AG04450 (cell line): ENCODE data around the gene NIPAL3. TPM values are rescaled to one million over a fixed set of nuclear protein-coding genes. Genes with fewer than 3 reads are reported as not detected.

Experiments
- CTCF ChIA-PET: fragments of 300-600, 350-600 bp; formaldehyde crosslinking; extraction: SDS; loops from one replicate; lab custom pipeline; 2022; ENCODE audit warnings: antibody characterized with exemption, inconsistent platforms; lab: Charles Lee
- POLR2A ChIA-PET: fragments of 350-600 bp; formaldehyde crosslinking; extraction: SDS; loops from one replicate; lab custom pipeline; 2021; ENCODE audit warnings: antibody characterized with exemption, inconsistent platforms; lab: Yijun Ruan, JAX
- DNase-seq: peaks from one replicate; pipeline ENCODE4 v3.0.0-alpha.2; 2011; ENCODE audit warnings: low read depth, low spot score
- H3K27ac ChIP-seq: one replicate; pipeline ENCODE4 v1.5.1; 2012; ENCODE audit warnings: low read depth, low read length, control low read depth
- H3K27me3 ChIP-seq: one replicate; pipeline ENCODE4 v1.6.0; 2012; ENCODE audit warnings: low read length; ENCODE audit not compliant: control insufficient read depth, insufficient read depth
- H3K4me3 ChIP-seq: 2 replicates; pipeline ENCODE4 v1.5.1; 2011; ENCODE audit warnings: mild to moderate bottlenecking, low read depth, low read length, control low read depth
- H3K9me3 ChIP-seq: 2 replicates; pipeline ENCODE4 v1.5.1; 2012; ENCODE audit warnings: low read length; ENCODE audit not compliant: control insufficient read depth, insufficient read depth
- polyA plus RNA-seq: library from polyadenylated mRNA; depleted of rRNA; stranded (reverse); fragments of >200 nt; gene quantifications from 2 replicates; pipeline ENCODE4 v1.2.3, GENCODE V29; 2011
- TF ChIP-seq, protein P1 (sequence below): IDR thresholded peaks from 2 replicates; pipeline ENCODE4 v1.5.1; 2011; ENCODE audit warnings: low read depth, low read length, control low read depth, inconsistent platforms

The NIPAL3 gene
- polyA plus RNA-seq, 1 experiment, result 46.5 TPM

DNA sequence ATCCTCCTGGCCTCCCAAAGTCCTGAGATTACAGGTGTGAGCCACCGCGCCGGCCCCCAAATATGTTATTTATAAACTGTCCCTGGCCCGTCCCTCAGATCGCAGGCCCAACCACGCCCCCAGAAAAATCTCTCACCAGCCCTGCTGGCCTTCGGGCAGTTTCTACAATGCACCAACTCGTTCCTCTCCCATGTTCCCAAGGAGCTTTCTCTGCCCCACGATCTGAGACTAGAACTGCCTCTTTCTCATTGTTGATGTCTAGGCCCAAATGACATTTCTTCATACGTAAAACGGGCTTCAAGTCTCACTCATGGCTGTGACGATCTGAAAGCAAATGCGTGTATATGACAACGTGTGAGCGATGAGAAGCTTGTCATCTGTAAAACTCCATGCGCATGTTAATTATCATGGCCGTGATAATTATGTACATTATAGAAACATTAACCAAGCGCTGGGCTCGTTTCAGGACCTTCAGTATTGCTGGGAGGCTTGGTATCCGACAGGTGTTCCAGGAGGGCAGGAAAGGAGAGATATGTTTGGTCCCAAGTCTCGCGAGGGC is 748 bp upstream of the NIPAL3 start:
- no peak for DNase-seq
- TF ChIP-seq, protein P1, sequence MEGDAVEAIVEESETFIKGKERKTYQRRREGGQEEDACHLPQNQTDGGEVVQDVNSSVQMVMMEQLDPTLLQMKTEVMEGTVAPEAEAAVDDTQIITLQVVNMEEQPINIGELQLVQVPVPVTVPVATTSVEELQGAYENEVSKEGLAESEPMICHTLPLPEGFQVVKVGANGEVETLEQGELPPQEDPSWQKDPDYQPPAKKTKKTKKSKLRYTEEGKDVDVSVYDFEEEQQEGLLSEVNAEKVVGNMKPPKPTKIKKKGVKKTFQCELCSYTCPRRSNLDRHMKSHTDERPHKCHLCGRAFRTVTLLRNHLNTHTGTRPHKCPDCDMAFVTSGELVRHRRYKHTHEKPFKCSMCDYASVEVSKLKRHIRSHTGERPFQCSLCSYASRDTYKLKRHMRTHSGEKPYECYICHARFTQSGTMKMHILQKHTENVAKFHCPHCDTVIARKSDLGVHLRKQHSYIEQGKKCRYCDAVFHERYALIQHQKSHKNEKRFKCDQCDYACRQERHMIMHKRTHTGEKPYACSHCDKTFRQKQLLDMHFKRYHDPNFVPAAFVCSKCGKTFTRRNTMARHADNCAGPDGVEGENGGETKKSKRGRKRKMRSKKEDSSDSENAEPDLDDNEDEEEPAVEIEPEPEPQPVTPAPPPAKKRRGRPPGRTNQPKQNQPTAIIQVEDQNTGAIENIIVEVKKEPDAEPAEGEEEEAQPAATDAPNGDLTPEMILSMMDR, result no peak
- CTCF ChIA-PET, result interaction anchor here (0.8 to 3.1 kb wide), 9 partner anchors 12 to 265 kb away, joined by 3 to 14 read pairs (median 9); no protein-coding TSS in a partner anchor
- no peaks in the 10 kb centered on the region for H3K27me3 ChIP-seq
- H3K4me3 ChIP-seq, result no peak overlapping the region; the same call in 1 of the 2 replicates
- POLR2A ChIA-PET, result interaction anchor here (0.6 to 1.1 kb wide), 3 partner anchors 14 to 729 kb away, joined by 3 read pairs; partner anchors contain the start of gene RCAN3
- H3K9me3 ChIP-seq, result no peaks in the 10 kb centered on the region; the same call in 1 of the 2 replicates
- H3K27ac ChIP-seq, result peak overlapping the region; percentile 11

DNA sequence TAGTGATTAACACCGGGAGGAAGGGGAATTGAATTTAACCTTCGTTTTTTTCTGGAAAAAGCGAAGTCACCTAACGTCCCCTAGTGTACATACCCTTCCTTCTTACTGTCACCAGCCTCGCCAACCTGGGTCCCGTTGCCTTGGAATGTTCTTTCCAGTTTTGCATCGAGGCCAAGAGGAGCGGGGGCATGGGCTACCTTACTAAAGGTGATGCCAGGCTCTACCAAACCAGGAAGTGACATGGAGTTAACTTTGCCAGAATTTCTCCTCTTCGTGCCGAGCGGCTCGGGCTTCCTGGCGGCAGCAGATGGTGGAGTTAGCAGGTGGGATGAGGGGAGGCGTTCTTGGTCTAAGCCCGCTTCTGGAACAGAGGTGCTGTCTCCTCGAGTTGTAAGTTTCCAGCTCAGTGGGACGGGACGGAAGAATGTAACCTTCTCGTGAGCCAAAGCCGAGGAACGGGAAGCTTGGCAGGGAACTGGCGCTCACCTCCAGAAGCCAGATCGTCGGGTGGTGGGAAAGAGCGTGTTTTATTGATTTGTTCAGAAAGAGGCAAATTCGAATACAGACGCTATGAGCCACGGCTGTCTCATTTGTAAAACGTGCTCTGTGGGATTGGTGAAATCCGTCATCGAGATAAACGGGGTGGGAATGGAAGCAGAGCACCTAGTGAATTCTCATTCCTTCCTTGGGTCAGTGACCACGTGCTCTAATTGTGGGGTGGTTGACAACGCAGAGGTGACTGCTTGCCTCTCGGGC is 486 bp downstream of the NIPAL3 start:
- POLR2A ChIA-PET, result interaction anchor here (0.6 to 1.6 kb wide), 9 partner anchors 15 to 1072 kb away, joined by 3 to 7 read pairs (median 4); partner anchors contain the start of genes HNRNPR and RCAN3
- Histone ChIP-seq H3K27ac (peak overlapping the region; percentile 94), H3K27me3 (no peaks in the 10 kb centered on the region), H3K4me3 (peak overlapping the region; percentile 94), H3K9me3 (no peaks in the 10 kb centered on the region; the same call in 1 of the 2 replicates)
- TF ChIP-seq, protein P1, result no peak
- CTCF ChIA-PET, result interaction anchor here (0.8 to 3.1 kb wide), 12 partner anchors 13 to 266 kb away, joined by 3 to 14 read pairs (median 8); no protein-coding TSS in a partner anchor
- DNase-seq, result no peak

DNA sequence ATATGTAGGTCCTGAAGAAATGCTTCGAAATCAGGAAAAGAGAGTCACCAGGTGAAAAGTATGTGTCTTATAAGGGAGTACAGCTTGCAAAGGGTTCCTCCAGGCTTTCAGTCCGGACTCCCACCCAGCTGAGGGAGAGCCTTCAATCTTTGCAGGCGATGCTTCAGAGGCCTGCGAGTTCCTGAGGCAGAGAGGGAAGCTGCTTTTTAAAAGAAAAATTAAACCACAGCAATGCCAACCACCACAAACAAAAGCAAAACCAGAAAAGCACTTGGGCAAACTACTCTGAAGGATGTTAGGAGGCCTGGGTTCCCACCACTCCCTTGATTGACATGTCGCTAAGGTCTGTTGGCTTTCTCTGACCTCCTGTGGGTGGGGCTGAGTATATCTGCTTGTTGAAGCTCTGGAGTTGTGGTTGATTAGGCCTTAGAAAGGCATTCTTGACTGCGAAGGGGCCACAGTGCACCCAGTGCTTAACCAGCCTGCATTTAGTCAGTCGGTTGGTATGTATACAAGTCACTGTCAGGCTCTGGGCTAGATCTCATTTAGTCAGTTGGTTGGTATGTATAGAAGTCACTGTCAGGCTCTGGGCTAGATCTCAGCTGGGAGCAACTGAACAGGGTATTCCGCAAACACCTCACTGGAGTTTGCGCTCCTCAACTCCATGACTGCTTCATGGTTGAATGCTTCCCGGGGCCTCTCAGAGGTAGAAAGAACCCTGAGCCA is 1.2 kb downstream of the NIPAL3 start:
- Histone ChIP-seq H3K27ac (peak overlapping the region; percentile 94), H3K9me3 (no peaks in the 10 kb centered on the region; the same call in 1 of the 2 replicates), H3K4me3 (peak overlapping the region; percentile 94), H3K27me3 (no peaks in the 10 kb centered on the region)
- DNase-seq, result peak; percentile 98
- CTCF ChIA-PET, result interaction anchor here (1.0 to 3.1 kb wide), 8 partner anchors 23 to 267 kb away, joined by 3 to 14 read pairs (median 8); no protein-coding TSS in a partner anchor
- POLR2A ChIA-PET, result interaction anchor here (0.6 to 1.6 kb wide), 7 partner anchors 17 to 1073 kb away, joined by 3 to 7 read pairs (median 6); partner anchors contain the start of genes GALE and HNRNPR
- TF ChIP-seq, protein P1, result no peak

DNA sequence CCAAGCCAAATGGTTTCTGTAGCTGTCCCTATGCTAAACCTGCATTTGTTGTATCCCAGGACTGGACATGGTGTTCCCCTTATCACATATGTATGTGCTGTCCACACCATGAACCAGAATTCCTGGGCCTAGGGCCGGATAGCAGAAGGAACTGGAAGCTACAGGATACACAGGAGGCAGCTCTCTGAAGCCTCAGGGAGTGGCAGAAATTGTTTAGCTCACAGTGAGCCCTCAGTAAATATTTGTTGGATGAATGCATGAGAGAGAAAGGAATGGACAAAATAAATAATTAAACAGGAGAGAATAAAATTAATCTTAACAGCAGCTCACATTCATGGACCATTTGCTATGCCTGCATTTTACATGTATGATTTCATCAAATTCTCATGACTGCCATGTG is 2.1 kb downstream of the NIPAL3 start:
- Histone ChIP-seq H3K27me3 (no peaks in the 10 kb centered on the region), H3K4me3 (peak overlapping the region; percentile 39), H3K27ac (peak overlapping the region; percentile 94), H3K9me3 (no peaks in the 10 kb centered on the region; the same call in 1 of the 2 replicates)
- ChIA-PET POLR2A (interaction anchor here (0.6 to 1.6 kb wide), 5 partner anchors 17 to 617 kb away, joined by 3 to 6 read pairs (median 3); partner anchors contain the start of gene GALE), CTCF (interaction anchor here (0.9 to 2.1 kb wide), 6 partner anchors 18 to 268 kb away, joined by 3 to 11 read pairs (median 6); no protein-coding TSS in a partner anchor)
- TF ChIP-seq, protein P1, result no peak
- peak; percentile 38 for DNase-seq
